ENCODE results near the gene SYTL3.

Gene SYTL3

DNA sequence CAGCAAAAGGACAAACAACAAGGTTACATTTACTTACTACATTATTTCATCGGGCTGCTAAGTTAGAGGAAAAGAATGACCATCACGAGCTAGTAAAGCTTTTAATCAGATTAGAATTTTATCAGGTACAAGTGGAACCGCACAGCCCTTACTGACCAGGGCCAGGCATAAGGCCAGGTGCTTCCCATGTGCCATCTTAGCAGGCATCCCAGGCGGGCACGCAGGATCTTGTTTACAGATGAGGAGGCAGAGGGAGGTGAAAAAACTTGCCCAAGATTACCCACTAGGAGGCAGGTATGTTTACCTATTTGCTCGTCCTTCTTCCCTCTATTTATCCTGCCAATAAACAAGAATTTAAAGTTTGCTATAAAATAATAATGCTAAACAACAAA is 158.6 kb downstream of the SYTL3 start:
- DNase-seq (ENCODE audit: low read depth): peak; percentile 65
- TF ChIP-seq CTCF (IDR thresholded peaks at IDR 0.05; ENCODE audit: insufficient read depth, low read depth, low read length, missing control alignments): peak; percentile 32
- H3K4me3 ChIP-seq (ENCODE audit: low read length): no peak overlapping the region

DNA sequence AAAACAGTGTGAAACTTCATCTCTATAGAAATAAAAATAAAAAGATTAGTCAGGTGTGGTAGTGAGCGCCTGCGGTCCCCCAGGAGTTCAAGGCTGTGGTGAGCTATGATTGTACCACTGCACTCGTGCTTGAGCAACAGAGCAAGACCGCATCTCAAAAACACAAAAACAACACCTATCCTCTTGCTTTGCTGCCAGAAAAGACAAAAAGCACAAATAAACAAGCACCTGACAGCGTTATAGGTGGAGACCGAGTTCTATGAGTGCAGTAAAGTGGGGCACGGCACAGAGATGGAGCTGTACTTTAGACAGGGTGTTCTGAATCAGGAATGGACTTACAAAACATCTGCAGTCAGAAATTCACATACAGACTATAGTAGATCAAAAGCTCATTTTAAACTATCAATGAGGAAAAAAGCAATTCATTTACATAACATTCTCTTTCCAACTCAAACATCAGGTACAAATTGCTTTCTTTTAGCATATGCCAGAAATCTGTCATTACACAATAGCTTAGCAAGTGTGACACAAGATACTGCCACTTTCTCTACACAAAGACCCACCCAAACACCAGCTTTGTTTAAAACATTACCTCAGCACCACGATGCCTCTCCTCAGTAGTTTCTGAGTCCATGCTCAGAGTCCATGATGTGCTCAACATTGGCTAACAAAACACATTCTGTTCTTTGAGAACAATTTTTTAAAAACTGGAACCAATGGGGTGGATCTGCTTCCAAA is 159.3 kb downstream of the SYTL3 start:
- H3K4me3 ChIP-seq (ENCODE audit: low read length): no peak overlapping the region
- TF ChIP-seq CTCF (IDR thresholded peaks at IDR 0.05; ENCODE audit: insufficient read depth, low read depth, low read length, missing control alignments): no peak
- peak; percentile 47 for DNase-seq (ENCODE audit: low read depth)

GRCh38 chr6:158810155-158811095 is 160.6 kb downstream of the SYTL3 start:
- DNase-seq (ENCODE audit: low read depth): no peak
- TF ChIP-seq CTCF (IDR thresholded peaks at IDR 0.05; ENCODE audit: insufficient read depth, low read depth, low read length, missing control alignments): no peak
- no peak overlapping the region for H3K4me3 ChIP-seq (ENCODE audit: low read length)

DNA sequence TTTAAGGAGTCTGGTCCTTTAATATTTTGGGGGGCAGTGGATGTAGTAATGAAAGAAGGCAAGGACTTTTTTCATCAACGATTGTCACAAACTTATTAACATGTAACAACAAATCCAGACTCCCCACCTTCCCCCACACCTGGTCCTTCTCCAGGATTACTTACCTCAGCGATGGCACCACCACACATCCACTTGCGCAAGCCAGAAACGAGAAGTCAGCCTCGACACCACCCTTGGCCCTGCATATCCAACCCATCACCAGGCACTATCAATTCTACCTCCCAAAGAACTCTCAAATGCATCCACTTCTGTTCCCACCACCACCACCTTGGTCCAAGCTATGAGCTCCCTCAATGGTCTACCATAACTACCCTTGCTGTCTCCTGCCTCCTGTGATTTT is 162.8 kb downstream of the SYTL3 start:
- DNase-seq (ENCODE audit: low read depth): peak; percentile 69
- H3K4me3 ChIP-seq (ENCODE audit: low read length): no peak overlapping the region
- no peak for TF ChIP-seq CTCF (IDR thresholded peaks at IDR 0.05; ENCODE audit: insufficient read depth, low read depth, low read length, missing control alignments)

- DNase-seq (ENCODE audit: low read depth): no peak
- no peak for TF ChIP-seq CTCF (IDR thresholded peaks at IDR 0.05; ENCODE audit: insufficient read depth, low read depth, low read length, missing control alignments)
- H3K4me3 ChIP-seq (ENCODE audit: low read length): peak overlapping the region; percentile 3
Observed at GRCh38 chr6:158813032-158813431, 163.2 kb downstream of the SYTL3 start.
